Mammary epithelial cell (primary cell): ENCODE measurements around the gene CHRM5.

Source experiments
- EZH2 ChIP-seq: IDR thresholded peaks from 2 replicates; pipeline ENCODE4 v1.6.1; 2012; ENCODE audit warnings: low read length, inconsistent platforms, borderline replicate concordance
- TF ChIP-seq, protein P1 (sequence below), 2 donors: IDR thresholded peaks in 1 of 2; conservative IDR thresholded peaks in 1 of 2; 2 replicates each; pipeline ENCODE4 v1.5.1; 2011 to 2012; ENCODE audit warnings: inconsistent platforms in 2 of 2, low read length in 2 of 2, mild to moderate bottlenecking in 2 of 2, control low read depth in 1 of 2, low read depth in 1 of 2; ENCODE audit not compliant: insufficient read depth in 1 of 2; ENCODE audit errors: extremely low read depth in 1 of 2

DNA sequence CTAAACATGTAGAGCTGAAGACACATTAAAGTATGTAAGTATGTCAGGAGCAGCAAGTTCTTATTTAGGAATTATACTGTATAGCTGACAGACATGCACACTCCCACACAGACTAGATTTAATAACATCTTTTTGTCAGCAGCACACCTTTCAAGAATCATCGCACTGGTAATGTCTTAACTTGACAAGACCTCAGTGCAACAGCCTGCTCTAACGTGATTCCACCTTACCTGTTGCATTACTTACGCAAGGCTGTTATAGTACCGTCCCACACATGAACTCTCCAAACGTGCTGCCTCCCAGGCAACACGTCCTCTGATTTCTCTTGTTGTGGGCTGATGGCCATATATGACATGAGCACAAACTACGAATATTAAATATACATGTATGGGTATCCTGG, 11.9 kb downstream of the CHRM5 start:
- TF ChIP-seq EZH2: no peak
- TF ChIP-seq, protein P1, sequence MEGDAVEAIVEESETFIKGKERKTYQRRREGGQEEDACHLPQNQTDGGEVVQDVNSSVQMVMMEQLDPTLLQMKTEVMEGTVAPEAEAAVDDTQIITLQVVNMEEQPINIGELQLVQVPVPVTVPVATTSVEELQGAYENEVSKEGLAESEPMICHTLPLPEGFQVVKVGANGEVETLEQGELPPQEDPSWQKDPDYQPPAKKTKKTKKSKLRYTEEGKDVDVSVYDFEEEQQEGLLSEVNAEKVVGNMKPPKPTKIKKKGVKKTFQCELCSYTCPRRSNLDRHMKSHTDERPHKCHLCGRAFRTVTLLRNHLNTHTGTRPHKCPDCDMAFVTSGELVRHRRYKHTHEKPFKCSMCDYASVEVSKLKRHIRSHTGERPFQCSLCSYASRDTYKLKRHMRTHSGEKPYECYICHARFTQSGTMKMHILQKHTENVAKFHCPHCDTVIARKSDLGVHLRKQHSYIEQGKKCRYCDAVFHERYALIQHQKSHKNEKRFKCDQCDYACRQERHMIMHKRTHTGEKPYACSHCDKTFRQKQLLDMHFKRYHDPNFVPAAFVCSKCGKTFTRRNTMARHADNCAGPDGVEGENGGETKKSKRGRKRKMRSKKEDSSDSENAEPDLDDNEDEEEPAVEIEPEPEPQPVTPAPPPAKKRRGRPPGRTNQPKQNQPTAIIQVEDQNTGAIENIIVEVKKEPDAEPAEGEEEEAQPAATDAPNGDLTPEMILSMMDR (conservative IDR thresholded peaks at IDR 0.05 in 1 of 2, IDR thresholded peaks at IDR 0.05 in 1 of 2; ENCODE audit: extremely low read depth in 1 of 2, insufficient read depth in 1 of 2, low read depth in 1 of 2, low read length in 2 of 2): no peak
